PC-9 (cell line): ENCODE results near the gene ZFPM1. TPM values are rescaled to one million over a fixed set of nuclear protein-coding genes. Genes with fewer than 3 reads are reported as not detected.
"Not testable (repeated sequence)": the region's sequence is repeated elsewhere in the genome, so short reads cannot be mapped to it uniquely, and the experiment has no call there.

Source experiments
- BruUV-seq: library from RNA; stranded (reverse); fragments of 400-500 nt; replicated peaks from 2 replicates; lab custom pipeline; 2021; lab: Mats Ljungman, UMichigan
- CTCF ChIA-PET: fragments of 300-600 bp; sonication (Branson Sonifier 250); formaldehyde crosslinking; loops from one replicate; lab custom pipeline; 2022; ENCODE audit warnings: antibody characterized with exemption; lab: Charles Lee
- POLR2A ChIA-PET: fragments of 300-600 bp; sonication (Branson Sonifier 250); formaldehyde crosslinking; loops from one replicate; lab custom pipeline; 2022; ENCODE audit warnings: antibody characterized with exemption; ENCODE audit not compliant: unreplicated experiment; lab: Charles Lee
- DNase-seq, 2 experiments: peaks; one replicate each; pipeline versions ENCODE4 v3.0.0 to v3.0.0-alpha.2; 2015 to 2022; ENCODE audit warnings: mixed read lengths in 1 of 2
- H2AFZ ChIP-seq: fragments of 200-600 bp; sonication (generic); 2 replicates; pipeline ENCODE4 v1.8.1; 2017; ENCODE audit warnings: antibody characterized with exemption
- H3F3A ChIP-seq: fragments of 200-600 bp; sonication (generic); 2 replicates; pipeline ENCODE4 v1.8.1; 2017; ENCODE audit warnings: antibody characterized with exemption, mild to moderate bottlenecking, low read depth; ENCODE audit not compliant: insufficient read depth
- H3K27ac ChIP-seq: fragments of 200-600 bp; sonication (generic); 2 replicates; pipeline ENCODE4 v1.6.1; 2016; ENCODE audit warnings: mixed run types
- H3K27me3 ChIP-seq: fragments of 200-600 bp; sonication (generic); 2 replicates; pipeline ENCODE4 v1.6.1; 2016; ENCODE audit warnings: low read depth, mixed run types; ENCODE audit not compliant: insufficient read depth
- H3K36me3 ChIP-seq: fragments of 200-600 bp; sonication (generic); 2 replicates; pipeline ENCODE4 v1.6.1; 2016; ENCODE audit warnings: low read depth, mixed run types
- H3K4me1 ChIP-seq: fragments of 200-600 bp; sonication (generic); replicated peaks from 2 replicates; pipeline ENCODE4 v1.6.1; 2016; ENCODE audit warnings: mixed run types; ENCODE audit not compliant: insufficient read depth
- H3K4me2 ChIP-seq: fragments of 200-600 bp; sonication (generic); 2 replicates; pipeline ENCODE4 v1.6.1; 2017; ENCODE audit warnings: mixed run types
- H3K4me3 ChIP-seq: fragments of 200-600 bp; sonication (generic); 2 replicates; pipeline ENCODE4 v1.6.1; 2016; ENCODE audit warnings: mixed run types
- H3K79me2 ChIP-seq: fragments of 200-600 bp; sonication (generic); 2 replicates; pipeline ENCODE4 v1.6.1; 2017; ENCODE audit warnings: low read depth, mixed run types
- H3K9me2 ChIP-seq: fragments of 200-600 bp; sonication (generic); 2 replicates; pipeline ENCODE4 v1.8.1; 2017; ENCODE audit warnings: mild to moderate bottlenecking; ENCODE audit not compliant: insufficient read depth
- H3K9me3 ChIP-seq: fragments of 200-600 bp; sonication (generic); 2 replicates; pipeline ENCODE4 v1.8.1; 2016; ENCODE audit warnings: low read depth; ENCODE audit not compliant: insufficient read depth
- H4K20me1 ChIP-seq: fragments of 200-600 bp; sonication (generic); 2 replicates; pipeline ENCODE4 v1.8.1; 2017; ENCODE audit not compliant: insufficient read depth
- CTCF ChIP-seq: fragments of 200-600 bp; sonication (generic); conservative IDR thresholded peaks from 2 replicates; pipeline ENCODE4 v1.6.1; 2017; ENCODE audit warnings: mixed run types, antibody characterized with exemption, mild to moderate bottlenecking, moderate library complexity
- EZH2 ChIP-seq: fragments of 200-600 bp; sonication (generic); IDR thresholded peaks from 2 replicates; pipeline ENCODE4 v1.8.0; 2017; ENCODE audit warnings: antibody characterized with exemption, low read depth
- intact Hi-C: fragments of 100-400 bp; cut with micrococcal nuclease; formaldehyde crosslinking; loops from one replicate; pipeline ENCODE4 v1.10.0; 2022; ENCODE audit not compliant: unreplicated experiment
- total RNA-seq: library from RNA; stranded (reverse); gene quantifications from 2 replicates; pipeline ENCODE4 v1.2.3, GENCODE V29; 2021

Gene ZFPM1
- total RNA-seq, 1 experiment from 2014 or later = 19.7 TPM

DNA sequence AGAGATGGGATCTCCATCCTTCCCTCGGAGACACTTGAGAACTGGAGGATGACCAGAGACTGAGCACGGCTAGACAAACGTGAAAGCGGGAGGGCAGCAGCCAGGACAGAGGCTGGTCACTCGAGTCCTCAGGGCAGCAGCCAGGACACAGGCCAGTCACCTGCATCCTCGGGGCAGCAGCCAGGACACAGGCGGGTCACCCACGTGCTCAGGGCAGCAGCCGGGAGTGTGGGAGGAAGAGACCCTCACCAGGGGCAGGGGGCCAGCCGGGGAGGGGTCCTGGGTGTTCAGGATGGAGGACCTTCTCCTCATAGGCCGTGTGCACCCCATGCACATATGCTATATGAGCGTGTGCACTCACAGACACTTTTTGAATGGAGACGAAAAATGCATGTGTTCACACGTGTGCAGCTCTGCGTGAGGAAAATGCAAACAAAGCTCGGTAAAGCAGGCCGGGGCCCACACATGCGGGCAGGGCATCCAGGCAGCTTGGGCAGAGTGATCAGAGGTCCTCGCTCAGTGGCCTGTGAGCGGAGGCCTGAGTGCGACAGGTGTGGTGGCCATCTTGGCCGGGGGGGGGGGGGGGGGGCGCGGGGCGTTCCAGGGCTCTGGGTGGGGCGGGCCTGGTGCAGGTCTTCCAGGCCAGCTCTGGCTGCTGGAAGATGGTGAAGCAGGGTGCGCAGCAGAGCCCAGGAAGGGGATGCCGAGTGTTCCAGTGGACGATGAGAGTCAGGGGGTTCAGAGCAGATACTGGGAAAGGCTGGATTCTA lies 43.6 kb upstream of the ZFPM1 start:
- Histone ChIP-seq H2AFZ (no peak overlapping the region), H3K4me1 (no peaks in the 10 kb centered on the region), H3K36me3 (no peaks in the 10 kb centered on the region), H3K4me3 (no peak overlapping the region), H3K79me2 (no peaks in the 10 kb centered on the region), H3K27me3 (no peaks in the 10 kb centered on the region), H3K9me2 (no peaks in the 10 kb centered on the region), H3K27ac (no peak overlapping the region), H4K20me1 (no peaks in the 10 kb centered on the region), H3K4me2 (no peak overlapping the region), H3K9me3 (no peaks in the 10 kb centered on the region), H3F3A (no peaks in the 10 kb centered on the region)
- TF ChIP-seq CTCF (no peak), EZH2 (no peak)
- intact Hi-C loops = no loop called here
- ChIA-PET CTCF (no interaction called here), POLR2A (no interaction called here)
- no TSS peak for BruUV-seq
- DNase-seq = no peak

DNA sequence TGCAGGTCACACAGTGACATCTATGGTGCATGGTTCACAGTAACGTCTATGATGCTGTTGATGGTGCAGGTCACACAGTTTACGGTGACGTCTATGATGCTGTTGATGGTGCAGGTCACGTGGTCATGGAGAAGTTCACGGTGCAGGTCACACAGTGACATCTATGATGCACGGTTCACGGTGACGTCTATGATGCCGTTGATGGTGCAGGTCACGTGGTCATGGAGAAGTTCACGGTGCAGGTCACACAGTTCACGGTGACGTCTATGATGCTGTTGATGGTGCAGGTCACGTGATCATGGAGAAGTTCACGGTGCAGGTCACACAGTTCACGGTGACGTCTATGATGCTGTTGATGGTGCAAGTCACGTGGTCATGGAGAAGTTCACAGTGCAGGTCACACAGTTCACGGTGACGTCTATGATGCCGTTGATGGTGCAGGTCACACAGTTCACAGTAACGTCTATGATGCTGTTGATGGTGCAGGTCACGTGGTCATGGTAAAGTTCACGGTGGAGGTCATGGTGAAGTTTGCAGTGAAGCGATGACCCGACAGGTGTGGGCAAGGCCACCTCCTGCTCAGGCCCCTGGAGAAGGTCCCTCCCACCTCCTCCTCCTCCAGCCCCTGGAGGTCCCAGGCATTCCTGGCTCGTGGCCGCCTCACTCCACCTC lies 42.6 kb upstream of the ZFPM1 start:
- H2AFZ ChIP-seq, H3K36me3 ChIP-seq, H3K9me2 ChIP-seq, POLR2A ChIA-PET, H3K79me2 ChIP-seq, H3K4me2 ChIP-seq, H3K4me1 ChIP-seq, H3K9me3 ChIP-seq, H3K27ac ChIP-seq, intact Hi-C loops, BruUV-seq, H4K20me1 ChIP-seq, DNase-seq, H3F3A ChIP-seq, H3K27me3 ChIP-seq, CTCF ChIA-PET, H3K4me3 ChIP-seq: not testable (repeated sequence)

GRCh38 chr16:88411951-88412576 lies 41.0 kb upstream of the ZFPM1 start:
- H3K36me3 ChIP-seq = no peaks in the 10 kb centered on the region
- DNase-seq = no peak
- TF ChIP-seq CTCF (no peak), EZH2 (no peak)
- H2AFZ ChIP-seq = no peak overlapping the region
- no peak overlapping the region for H3K4me2 ChIP-seq
- H3K27ac ChIP-seq = no peak overlapping the region
- no peaks in the 10 kb centered on the region for H3F3A ChIP-seq
- no peaks in the 10 kb centered on the region for H3K27me3 ChIP-seq
- no TSS peak for BruUV-seq
- H3K9me3 ChIP-seq = no peaks in the 10 kb centered on the region
- no peaks in the 10 kb centered on the region for H3K9me2 ChIP-seq
- CTCF ChIA-PET = no interaction called here
- intact Hi-C loops = no loop called here
- no peaks in the 10 kb centered on the region for H4K20me1 ChIP-seq
- POLR2A ChIA-PET = no interaction called here
- H3K4me1 ChIP-seq = no peaks in the 10 kb centered on the region
- H3K4me3 ChIP-seq = no peak overlapping the region
- no peaks in the 10 kb centered on the region for H3K79me2 ChIP-seq
